ENCODE results near the gene RNF144A.

Gene RNF144A

GRCh38 chr2:6945087-6945813 is 28.0 kb downstream of the RNF144A start:
- in situ Hi-C loops (cut with MboI; ENCODE audit: low sequenced_read_pairs) = no loop called here

DNA sequence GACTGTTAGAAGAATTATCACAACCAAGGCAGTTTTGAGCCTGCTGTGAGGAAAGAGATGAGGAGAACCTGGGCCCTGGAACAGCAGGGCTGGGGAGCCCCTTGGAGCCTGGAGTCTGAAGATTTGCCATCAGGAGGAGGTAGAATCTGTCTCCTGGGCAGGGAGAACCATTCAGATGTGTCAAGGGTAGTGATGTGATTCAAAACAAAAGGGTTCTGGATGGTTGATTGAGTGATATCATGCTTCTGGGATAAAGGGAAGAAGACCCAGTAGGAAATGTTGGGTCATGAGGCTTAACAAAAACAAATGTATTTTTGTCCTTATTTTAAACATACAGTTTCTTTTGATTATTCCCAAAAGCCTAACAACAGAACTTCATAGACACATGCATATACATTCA is 28.6 kb downstream of the RNF144A start:
- in situ Hi-C loops (cut with MboI; ENCODE audit: low sequenced_read_pairs) = no loop called here

DNA sequence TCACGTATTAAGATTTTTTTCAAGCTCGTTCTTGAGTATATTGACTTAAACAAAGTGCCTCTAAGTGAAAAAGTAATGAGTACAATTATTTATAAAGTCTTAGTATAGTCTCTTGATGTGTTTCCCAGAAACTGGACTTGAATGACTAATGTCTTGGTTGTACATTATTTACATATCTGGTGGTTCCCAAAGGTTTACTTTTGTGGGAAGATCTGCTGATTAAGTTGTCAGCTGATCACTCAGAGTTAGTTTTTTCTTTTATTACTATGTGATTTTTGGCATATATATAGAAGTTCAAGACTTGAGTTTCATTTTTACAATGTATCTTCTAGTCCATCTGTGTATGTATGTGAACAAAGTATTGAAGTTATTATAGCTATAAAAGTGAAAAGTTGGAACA is 29.5 kb downstream of the RNF144A start:
- in situ Hi-C loops (cut with MboI; ENCODE audit: low sequenced_read_pairs) = no loop called here

DNA sequence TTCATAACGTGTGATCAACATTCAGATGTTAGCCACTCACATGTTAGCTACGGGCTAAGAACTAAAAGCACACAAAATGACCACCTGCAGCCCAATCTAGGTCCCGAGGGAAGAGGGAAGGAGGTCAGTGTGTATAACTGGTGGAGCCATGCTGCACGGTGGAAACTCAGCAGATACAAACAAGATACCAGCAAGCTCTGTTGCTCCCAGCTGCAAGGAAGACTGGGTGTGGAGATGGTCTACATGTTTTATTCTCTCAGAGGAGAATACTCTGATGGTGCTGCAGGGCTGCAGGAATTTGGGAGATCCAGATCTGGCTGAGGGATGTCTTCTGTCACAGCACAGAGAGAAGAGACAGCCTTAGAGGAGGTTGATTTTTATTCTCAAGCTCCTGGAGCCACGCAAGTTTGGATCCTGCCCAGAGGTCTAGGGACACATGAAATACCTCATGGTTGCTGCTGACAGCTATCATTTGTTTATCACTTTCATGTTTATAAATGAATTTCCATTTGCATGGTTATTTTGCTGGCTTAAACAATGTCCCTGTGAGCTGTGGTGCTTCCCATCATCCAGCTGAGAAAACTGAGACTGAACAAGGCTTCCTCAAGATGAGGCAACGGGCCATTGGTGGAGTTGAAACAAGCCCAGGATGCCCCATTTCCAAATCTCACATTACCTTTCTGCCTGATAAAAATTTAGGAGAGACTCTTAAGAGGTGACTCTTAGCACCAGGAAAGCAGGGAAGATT is 30.9 kb downstream of the RNF144A start:
- in situ Hi-C loops (cut with MboI; ENCODE audit: low sequenced_read_pairs) = no loop called here

- in situ Hi-C loops (cut with MboI; ENCODE audit: low sequenced_read_pairs) = no loop called here
Measured at GRCh38 chr2:6948677-6949351, 31.6 kb downstream of the RNF144A start.

DNA sequence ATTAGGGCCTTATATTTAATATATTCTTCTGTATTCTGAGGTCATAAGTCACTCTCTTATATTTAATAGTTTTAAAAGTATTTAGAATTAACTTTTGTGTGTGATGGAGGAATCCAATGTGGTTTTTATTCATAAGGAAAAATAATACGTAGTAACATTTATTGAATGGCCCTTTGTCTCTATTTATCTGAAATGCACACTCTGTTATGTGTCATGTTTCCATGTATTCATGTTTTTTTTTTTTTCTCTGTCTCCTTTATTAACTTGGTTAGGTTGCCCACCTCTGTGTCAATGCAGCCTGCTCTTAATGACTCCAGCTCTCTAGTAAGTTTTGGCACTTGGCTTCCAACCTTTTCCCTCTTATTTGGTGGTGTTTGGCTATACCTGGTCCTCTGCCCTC is 33.8 kb downstream of the RNF144A start:
- in situ Hi-C loops (cut with MboI; ENCODE audit: low sequenced_read_pairs) = no loop called here

GRCh38 chr2:6952101-6952500 is 34.9 kb downstream of the RNF144A start:
- in situ Hi-C loops (cut with MboI; ENCODE audit: low sequenced_read_pairs) = no loop called here

DNA sequence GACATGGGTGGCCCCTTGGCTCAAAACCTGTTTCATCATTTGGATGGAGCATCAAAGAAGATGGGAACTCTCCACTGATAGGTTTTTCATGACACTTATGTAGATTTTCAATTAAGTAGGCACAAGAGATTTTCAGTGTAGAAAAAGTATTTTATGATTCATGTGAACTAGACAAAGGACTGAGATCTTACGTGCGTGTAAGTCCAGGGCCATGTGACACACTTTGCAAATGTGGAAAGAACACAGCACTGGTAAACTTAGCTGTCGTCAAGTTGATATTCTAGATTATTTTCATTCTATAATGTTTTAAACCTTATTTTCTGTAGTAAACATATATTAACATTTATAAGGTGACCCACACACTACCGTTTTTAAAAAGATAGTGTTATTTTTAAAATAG is 37.4 kb downstream of the RNF144A start:
- in situ Hi-C loops (cut with MboI; ENCODE audit: low sequenced_read_pairs) = no loop called here

DNA sequence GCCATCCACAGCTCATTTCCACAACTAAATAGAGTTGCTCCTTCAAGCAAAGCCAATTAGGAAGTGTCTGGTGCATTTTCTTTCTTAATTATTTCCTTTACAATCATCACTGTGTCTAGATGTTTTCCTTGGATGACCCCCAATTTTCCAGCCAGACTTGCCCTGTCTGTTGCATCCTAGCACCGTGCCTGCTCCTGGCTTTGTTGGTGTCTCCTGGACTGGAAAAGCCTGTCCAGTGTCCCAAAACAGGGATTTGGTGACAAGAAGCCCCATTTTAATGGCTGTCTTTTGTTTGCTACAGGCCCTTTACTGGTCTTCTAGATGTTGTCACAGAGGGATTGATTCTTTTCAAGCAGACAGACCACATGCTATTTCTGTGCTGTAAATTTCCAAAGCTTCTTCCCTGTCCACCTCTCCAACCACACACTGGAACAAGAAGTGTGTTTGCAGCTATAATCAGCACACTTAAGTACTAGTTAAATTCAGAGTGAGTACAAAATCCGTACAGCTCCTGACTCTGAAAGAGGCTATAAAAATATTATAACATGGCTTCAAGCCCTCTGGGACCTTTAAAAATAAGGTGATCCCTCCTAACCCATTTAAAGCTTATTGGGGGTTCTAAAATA is 38.4 kb downstream of the RNF144A start:
- in situ Hi-C loops (cut with MboI; ENCODE audit: low sequenced_read_pairs) = no loop called here

- in situ Hi-C loops (cut with MboI; ENCODE audit: low sequenced_read_pairs) = no loop called here
Measured at GRCh38 chr2:6956566-6956965, 39.4 kb downstream of the RNF144A start.

DNA sequence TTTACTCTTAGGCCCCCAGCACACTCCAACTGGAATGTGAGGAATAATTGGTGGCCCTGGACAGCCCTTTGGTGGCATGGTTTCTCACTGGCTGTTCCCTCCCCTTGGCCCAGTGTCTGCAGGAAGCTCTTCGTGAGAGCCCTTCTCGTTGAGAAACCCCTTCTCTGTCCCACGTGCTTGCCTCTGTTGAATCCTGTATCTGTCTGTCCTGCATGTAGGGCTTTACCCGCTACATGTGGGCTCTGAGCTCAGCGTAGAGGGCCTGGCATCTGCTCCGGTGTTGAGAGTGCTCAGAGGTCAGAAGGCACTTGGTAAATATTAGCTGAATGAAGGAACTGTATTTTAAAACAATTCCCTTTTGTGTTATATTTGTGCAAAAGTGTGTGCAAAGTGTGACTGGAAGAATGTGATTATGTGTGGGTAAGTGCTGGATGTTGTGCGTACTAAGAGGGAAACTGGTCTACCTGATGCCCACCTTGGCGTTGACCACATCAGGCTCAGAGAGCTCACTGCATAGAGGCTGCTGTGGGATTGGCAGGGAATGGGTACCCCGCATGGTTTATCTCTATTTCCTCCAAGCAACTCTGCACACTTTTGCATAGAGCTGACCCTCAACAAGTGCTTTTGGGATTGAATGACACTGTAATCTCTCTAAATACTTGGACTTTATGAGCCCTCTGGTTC is 40.0 kb downstream of the RNF144A start:
- in situ Hi-C loops (cut with MboI; ENCODE audit: low sequenced_read_pairs) = no loop called here

GRCh38 chr2:6957910-6958615 is 40.9 kb downstream of the RNF144A start:
- in situ Hi-C loops (cut with MboI; ENCODE audit: low sequenced_read_pairs) = no loop called here

GRCh38 chr2:6958616-6959235 is 41.5 kb downstream of the RNF144A start:
- in situ Hi-C loops (cut with MboI; ENCODE audit: low sequenced_read_pairs) = no loop called here

DNA sequence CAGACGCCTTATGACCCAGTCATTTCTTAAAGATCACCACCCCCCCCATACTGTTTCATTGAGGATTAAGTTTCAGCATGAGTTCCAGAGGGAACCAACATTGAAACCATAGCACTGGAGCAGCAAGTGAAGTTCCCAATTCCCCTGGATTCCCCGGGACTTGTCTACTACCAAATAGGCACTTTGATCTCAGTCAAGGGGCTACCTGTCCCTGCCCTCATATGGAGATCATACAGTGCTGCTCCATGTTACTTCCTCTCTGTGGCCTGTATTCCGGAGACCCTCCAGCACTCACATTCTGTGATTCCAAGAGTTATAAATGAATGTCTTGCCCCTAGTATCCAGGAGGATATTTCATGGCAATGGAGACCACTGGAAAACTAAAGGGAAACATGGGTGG is 42.5 kb downstream of the RNF144A start:
- in situ Hi-C loops (cut with MboI; ENCODE audit: low sequenced_read_pairs) = no loop called here

GRCh38 chr2:6960659-6961058 is 43.4 kb downstream of the RNF144A start:
- in situ Hi-C loops (cut with MboI; ENCODE audit: low sequenced_read_pairs) = no loop called here

DNA sequence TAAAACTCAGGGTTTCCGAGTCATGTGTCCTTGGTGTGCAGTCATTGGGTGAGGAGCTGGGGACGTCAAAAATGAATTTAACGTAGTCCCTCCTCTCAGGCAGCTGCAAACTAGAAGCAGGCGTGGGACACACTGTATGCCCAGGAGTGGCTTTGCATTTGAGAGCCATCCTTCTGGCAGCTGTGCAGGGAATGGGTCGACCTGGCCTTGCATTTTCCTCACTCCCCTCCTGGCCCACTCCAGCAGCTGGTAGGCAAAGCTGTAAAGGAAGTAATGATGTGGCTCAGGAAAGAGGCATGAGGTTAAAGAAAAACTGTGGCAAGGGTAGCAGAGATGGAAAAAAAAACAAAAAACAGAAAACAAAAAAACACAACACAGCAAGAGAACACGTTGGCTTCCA is 46.5 kb downstream of the RNF144A start:
- in situ Hi-C loops (cut with MboI; ENCODE audit: low sequenced_read_pairs) = no loop called here

- in situ Hi-C loops (cut with MboI; ENCODE audit: low sequenced_read_pairs) = no loop called here
Measured at GRCh38 chr2:6965071-6965795, 48.0 kb downstream of the RNF144A start.

DNA sequence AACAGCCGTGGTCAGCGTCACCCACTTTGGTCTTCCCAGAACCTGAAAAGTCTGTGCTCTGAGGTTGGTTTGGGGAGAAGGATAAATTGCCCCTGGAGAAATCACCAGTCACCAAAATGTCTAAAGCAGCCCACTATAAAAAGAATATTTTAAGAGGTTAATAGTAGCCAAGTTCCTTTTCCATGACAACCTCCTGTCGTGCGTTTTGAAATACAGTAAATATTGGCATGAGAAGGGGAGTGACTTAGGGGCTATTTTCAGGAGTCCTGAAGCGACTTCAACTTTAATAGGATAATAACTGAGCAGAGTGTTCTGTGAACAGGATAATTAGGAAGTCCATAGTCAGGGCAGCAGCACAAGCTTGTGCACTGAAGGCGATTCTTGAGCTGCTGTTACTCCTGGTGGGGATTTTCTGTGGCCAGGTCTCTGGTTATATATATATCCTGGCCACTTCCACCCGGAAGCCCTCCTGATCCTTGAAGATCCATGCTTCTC is 49.3 kb downstream of the RNF144A start:
- in situ Hi-C loops (cut with MboI; ENCODE audit: low sequenced_read_pairs) = no loop called here

DNA sequence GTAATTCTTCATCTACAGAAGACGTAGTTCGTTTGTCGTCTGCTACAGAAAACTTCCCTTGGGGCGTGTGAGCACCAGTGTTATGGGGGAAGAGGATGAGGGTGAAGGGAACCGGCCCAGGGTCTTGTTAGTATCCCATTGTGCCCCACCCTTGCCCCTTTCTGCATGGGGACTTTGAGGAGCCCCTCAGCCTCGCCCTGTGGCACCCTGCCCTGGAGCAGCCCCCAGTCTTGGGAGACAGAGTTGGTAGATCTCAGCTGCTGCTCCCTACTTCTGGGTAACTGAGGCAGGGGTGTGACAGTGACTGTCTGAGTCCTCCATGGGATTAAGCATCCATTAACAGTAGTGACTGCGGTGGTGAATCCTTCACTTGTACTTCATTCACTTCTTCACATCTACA is 50.1 kb downstream of the RNF144A start:
- in situ Hi-C loops (cut with MboI; ENCODE audit: low sequenced_read_pairs) = no loop called here

Data from HL-60/S4 (cell line).